HepG2 (cell line): Measurements from ENCODE around the gene EML2. TPM values are rescaled to one million over a fixed set of nuclear protein-coding genes. Genes with fewer than 3 reads are reported as not detected.

Source experiments
- ASH2L ChIP-seq: fragments of 300-600, 200-600 bp; sonication (generic); IDR thresholded peaks from 2 replicates; pipeline ENCODE4 v1.7.0; 2017; ENCODE audit warnings: low read depth, mild to moderate bottlenecking, moderate library complexity, mixed read lengths, low read length; ENCODE audit not compliant: insufficient read length
- GATA4 ChIP-seq: sonication (generic); IDR thresholded peaks from 2 replicates; pipeline ENCODE4 v1.6.1; 2016; ENCODE audit warnings: antibody characterized with exemption, low read depth, borderline replicate concordance
- HOXA5 ChIP-seq: sonication (generic); formaldehyde crosslinking; IDR thresholded peaks from 2 replicates; pipeline ENCODE4 v1.4.0; 2020; ENCODE audit warnings: missing genetic modification reagents
- KAT8 ChIP-seq: IDR thresholded peaks from 2 replicates; pipeline ENCODE4 v1.6.1; 2016; ENCODE audit warnings: missing genetic modification reagents, missing compliant biosample characterization
- MTA1 ChIP-seq: sonication (generic); formaldehyde crosslinking; IDR thresholded peaks from 2 replicates; pipeline ENCODE4 v1.4.0; 2020; ENCODE audit warnings: missing genetic modification reagents, mild to moderate bottlenecking, borderline replicate concordance
- MTF2 ChIP-seq: sonication (generic); formaldehyde crosslinking; IDR thresholded peaks from 2 replicates; pipeline ENCODE4 v1.5.0; 2020; ENCODE audit warnings: missing genetic modification reagents, borderline replicate concordance
- NR2C2 ChIP-seq: sonication (generic); formaldehyde crosslinking; IDR thresholded peaks from 2 replicates; pipeline ENCODE4 v1.4.0; 2020; ENCODE audit warnings: missing genetic modification reagents, mild to moderate bottlenecking, moderate library complexity, borderline replicate concordance
- SMAD9 ChIP-seq: sonication (generic); formaldehyde crosslinking; IDR thresholded peaks from 2 replicates; pipeline ENCODE4 v1.5.1; 2020; ENCODE audit warnings: mild to moderate bottlenecking, missing genetic modification reagents
- ZNF235 ChIP-seq: sonication (generic); formaldehyde crosslinking; IDR thresholded peaks from 2 replicates; pipeline ENCODE4 v1.8.1; 2023; ENCODE audit warnings: mild to moderate bottlenecking, missing genetic modification reagents, borderline replicate concordance
- ZNF496 ChIP-seq: sonication (generic); formaldehyde crosslinking; IDR thresholded peaks from 2 replicates; pipeline ENCODE4 v1.8.1; 2023; ENCODE audit warnings: mild to moderate bottlenecking, moderate library complexity, missing genetic modification reagents; ENCODE audit not compliant: insufficient replicate concordance
- ZNF776 ChIP-seq: sonication (generic); formaldehyde crosslinking; IDR thresholded peaks from 2 replicates; pipeline ENCODE4 v1.4.0; 2020; ENCODE audit warnings: mild to moderate bottlenecking, missing genetic modification reagents
- ZNF782 ChIP-seq: sonication (generic); formaldehyde crosslinking; IDR thresholded peaks from 2 replicates; pipeline ENCODE4 v1.4.0; 2020; ENCODE audit warnings: missing genetic modification reagents, mild to moderate bottlenecking, borderline replicate concordance
- polyA plus RNA-seq, 8 experiments: library from polyadenylated mRNA; depleted of rRNA in 3 of 8; stranded (reverse) in 7 of 8; unstranded in 1 of 8; fragments of >200 nt; fragmentation: Illumina TruSeq in 4 of 8; extraction: Trizol in 4 of 8; gene quantifications; 2 replicates each; pipeline versions ENCODE4 v1.2.1 to v1.2.3, GENCODE V29; 2011 to 2016; ENCODE audit warnings: low read depth in 4 of 8, missing spikeins in 1 of 8, mixed read lengths in 1 of 8; ENCODE audit not compliant: insufficient read depth in 1 of 8
- total RNA-seq, 5 experiments: library from RNA; depleted of rRNA; stranded (reverse); fragments of >200 nt; fragmentation: Illumina TruSeq; extraction: Trizol; gene quantifications; 2 replicates each; pipeline ENCODE4 v1.2.3, GENCODE V29; 2016; ENCODE audit warnings: low read depth in 1 of 5
- TF ChIP-seq, protein P1 (sequence below): sonication (generic); formaldehyde crosslinking; IDR thresholded peaks from 2 replicates; pipeline ENCODE4 v1.5.1; 2020; ENCODE audit warnings: mild to moderate bottlenecking, missing genetic modification reagents, moderate library complexity
- TF ChIP-seq, protein P2 (sequence below): sonication (generic); formaldehyde crosslinking; IDR thresholded peaks from 2 replicates; pipeline ENCODE4 v1.5.1; 2020; ENCODE audit warnings: mild to moderate bottlenecking, moderate library complexity, missing genetic modification reagents
- TF ChIP-seq, protein P3 (sequence below): sonication (generic); formaldehyde crosslinking; IDR thresholded peaks from 2 replicates; pipeline ENCODE4 v1.8.0; 2022; ENCODE audit warnings: mild to moderate bottlenecking, missing genetic modification reagents, moderate library complexity
- TF ChIP-seq, protein P4 (sequence below): sonication (generic); formaldehyde crosslinking; IDR thresholded peaks from 2 replicates; pipeline ENCODE4 v1.4.0; 2020; ENCODE audit warnings: mild to moderate bottlenecking, missing genetic modification reagents
- TF ChIP-seq, protein P5 (sequence below): sonication (generic); formaldehyde crosslinking; IDR thresholded peaks from 2 replicates; pipeline ENCODE4 v1.4.0; 2020; ENCODE audit warnings: missing genetic modification reagents, borderline replicate concordance

The EML2 gene
- total and polyA plus RNA-seq, 2 of the 13 experiments (the other 11 are each of a cell fraction or from before 2014, with no cell fraction given): 7.3 to 12.9 TPM

DNA sequence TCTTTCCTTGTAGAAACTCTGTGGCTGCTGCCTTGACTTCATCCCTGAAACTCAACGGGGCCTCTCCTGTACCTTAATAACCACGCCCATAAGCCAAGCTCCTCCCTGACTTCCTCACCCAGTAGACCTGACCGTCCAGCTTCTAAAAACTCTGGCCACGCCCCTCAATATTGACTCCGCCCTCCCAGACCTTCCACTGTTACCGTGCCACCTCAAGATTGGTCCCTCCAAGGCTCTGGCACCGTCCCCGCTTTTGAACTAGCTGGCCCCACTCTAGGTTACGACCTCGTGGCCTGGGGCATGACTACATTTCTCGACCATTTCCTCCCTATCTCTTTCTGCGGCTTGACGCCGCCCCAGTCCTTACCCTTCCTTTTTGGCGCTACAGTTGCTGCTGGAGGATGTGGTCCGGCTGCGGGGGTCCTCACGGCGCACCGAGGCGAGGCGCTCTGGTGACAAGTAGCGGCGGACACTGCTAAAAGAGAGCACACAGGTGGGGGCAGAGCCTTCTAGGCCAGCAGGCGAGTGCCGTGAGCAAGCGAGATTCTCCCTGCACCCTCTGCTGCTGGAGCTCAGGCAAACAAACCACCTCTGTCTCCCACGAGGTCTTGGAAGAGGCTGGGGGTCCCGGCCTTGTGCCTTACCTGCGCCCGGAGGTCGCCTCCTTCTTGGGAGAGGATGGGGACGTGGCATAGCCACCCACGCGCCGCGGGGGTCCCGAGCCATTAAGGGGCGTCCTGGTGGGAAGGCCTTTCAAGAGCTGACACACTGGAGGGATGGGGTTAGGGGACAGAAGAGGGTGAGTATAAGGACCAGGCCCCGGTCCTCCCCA lies 2.3 kb upstream of the EML2 start (continued):
- TF ChIP-seq MTF2 (CRISPR knock-in tag): no peak
- TF ChIP-seq ZNF776 (CRISPR knock-in tag): no peak
- no peak for TF ChIP-seq ZNF496
- TF ChIP-seq HOXA5 (CRISPR knock-in tag): no peak
- no peak for TF ChIP-seq SMAD9 (CRISPR knock-in tag)
- TF ChIP-seq KAT8: no peak; the same call in 1 of the 2 replicates
- TF ChIP-seq, protein P1, sequence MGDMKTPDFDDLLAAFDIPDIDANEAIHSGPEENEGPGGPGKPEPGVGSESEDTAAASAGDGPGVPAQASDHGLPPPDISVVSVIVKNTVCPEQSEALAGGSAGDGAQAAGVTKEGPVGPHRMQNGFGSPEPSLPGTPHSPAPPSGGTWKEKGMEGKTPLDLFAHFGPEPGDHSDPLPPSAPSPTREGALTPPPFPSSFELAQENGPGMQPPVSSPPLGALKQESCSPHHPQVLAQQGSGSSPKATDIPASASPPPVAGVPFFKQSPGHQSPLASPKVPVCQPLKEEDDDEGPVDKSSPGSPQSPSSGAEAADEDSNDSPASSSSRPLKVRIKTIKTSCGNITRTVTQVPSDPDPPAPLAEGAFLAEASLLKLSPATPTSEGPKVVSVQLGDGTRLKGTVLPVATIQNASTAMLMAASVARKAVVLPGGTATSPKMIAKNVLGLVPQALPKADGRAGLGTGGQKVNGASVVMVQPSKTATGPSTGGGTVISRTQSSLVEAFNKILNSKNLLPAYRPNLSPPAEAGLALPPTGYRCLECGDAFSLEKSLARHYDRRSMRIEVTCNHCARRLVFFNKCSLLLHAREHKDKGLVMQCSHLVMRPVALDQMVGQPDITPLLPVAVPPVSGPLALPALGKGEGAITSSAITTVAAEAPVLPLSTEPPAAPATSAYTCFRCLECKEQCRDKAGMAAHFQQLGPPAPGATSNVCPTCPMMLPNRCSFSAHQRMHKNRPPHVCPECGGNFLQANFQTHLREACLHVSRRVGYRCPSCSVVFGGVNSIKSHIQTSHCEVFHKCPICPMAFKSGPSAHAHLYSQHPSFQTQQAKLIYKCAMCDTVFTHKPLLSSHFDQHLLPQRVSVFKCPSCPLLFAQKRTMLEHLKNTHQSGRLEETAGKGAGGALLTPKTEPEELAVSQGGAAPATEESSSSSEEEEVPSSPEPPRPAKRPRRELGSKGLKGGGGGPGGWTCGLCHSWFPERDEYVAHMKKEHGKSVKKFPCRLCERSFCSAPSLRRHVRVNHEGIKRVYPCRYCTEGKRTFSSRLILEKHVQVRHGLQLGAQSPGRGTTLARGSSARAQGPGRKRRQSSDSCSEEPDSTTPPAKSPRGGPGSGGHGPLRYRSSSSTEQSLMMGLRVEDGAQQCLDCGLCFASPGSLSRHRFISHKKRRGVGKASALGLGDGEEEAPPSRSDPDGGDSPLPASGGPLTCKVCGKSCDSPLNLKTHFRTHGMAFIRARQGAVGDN (CRISPR knock-in tag): peak; percentile 91
- no peak for TF ChIP-seq ZNF235
- TF ChIP-seq ZNF782: no peak; the same call in 1 of the 2 replicates
- TF ChIP-seq, protein P2, sequence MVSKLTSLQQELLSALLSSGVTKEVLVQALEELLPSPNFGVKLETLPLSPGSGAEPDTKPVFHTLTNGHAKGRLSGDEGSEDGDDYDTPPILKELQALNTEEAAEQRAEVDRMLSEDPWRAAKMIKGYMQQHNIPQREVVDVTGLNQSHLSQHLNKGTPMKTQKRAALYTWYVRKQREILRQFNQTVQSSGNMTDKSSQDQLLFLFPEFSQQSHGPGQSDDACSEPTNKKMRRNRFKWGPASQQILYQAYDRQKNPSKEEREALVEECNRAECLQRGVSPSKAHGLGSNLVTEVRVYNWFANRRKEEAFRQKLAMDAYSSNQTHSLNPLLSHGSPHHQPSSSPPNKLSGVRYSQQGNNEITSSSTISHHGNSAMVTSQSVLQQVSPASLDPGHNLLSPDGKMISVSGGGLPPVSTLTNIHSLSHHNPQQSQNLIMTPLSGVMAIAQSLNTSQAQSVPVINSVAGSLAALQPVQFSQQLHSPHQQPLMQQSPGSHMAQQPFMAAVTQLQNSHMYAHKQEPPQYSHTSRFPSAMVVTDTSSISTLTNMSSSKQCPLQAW (CRISPR knock-in tag): 0 out of 2 replicates have a peak, but pooled peaks have one; percentile 32
- TF ChIP-seq MTA1 (CRISPR knock-in tag): no peak
- TF ChIP-seq, protein P3, sequence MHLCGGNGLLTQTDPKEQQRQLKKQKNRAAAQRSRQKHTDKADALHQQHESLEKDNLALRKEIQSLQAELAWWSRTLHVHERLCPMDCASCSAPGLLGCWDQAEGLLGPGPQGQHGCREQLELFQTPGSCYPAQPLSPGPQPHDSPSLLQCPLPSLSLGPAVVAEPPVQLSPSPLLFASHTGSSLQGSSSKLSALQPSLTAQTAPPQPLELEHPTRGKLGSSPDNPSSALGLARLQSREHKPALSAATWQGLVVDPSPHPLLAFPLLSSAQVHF (CRISPR knock-in tag): no peak
- no peak for TF ChIP-seq NR2C2
- TF ChIP-seq, protein P4, sequence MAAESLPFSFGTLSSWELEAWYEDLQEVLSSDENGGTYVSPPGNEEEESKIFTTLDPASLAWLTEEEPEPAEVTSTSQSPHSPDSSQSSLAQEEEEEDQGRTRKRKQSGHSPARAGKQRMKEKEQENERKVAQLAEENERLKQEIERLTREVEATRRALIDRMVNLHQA (CRISPR knock-in tag): no peak
- TF ChIP-seq, protein P5, sequence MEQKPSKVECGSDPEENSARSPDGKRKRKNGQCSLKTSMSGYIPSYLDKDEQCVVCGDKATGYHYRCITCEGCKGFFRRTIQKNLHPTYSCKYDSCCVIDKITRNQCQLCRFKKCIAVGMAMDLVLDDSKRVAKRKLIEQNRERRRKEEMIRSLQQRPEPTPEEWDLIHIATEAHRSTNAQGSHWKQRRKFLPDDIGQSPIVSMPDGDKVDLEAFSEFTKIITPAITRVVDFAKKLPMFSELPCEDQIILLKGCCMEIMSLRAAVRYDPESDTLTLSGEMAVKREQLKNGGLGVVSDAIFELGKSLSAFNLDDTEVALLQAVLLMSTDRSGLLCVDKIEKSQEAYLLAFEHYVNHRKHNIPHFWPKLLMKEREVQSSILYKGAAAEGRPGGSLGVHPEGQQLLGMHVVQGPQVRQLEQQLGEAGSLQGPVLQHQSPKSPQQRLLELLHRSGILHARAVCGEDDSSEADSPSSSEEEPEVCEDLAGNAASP (CRISPR knock-in tag): no peak
- TF ChIP-seq GATA4: no peak
- TF ChIP-seq ASH2L: no peak
